Neural progenitor cell (in vitro differentiated cells): ENCODE data around the gene RUFY1.

ENCODE experiments used
- CTCF ChIP-seq: fragments of 200-600 bp; sonication (generic); IDR thresholded peaks from 2 replicates; pipeline ENCODE4 v1.5.1; 2017; ENCODE audit warnings: antibody characterized with exemption, mild to moderate bottlenecking
- EZH2 ChIP-seq: fragments of 200-600 bp; sonication (generic); IDR thresholded peaks from 2 replicates; pipeline ENCODE4 v1.6.1; 2017; ENCODE audit warnings: antibody characterized with exemption, mild to moderate bottlenecking, moderate library complexity

DNA sequence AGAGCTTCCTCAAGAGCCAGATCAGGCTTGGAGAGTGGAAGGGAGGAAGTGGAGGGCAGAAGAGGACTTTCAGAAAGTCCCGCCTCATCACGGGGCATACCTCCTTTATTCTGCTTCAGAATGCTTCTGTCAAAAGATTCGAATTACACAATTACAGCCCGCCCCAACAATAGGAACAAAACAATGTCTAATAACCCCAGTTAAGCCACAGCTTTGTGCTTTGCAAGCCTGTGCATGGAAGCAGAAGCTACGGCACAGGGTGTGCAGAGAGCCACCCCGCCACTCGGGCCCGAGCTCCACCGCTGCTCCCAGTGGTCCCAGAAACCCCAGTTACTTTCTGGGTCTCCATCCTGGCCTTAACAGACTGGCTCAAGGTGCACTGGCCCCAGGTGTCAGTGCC is 49.6 kb downstream of the RUFY1 start:
- no peak for TF ChIP-seq CTCF
- no peak for TF ChIP-seq EZH2
